Measurements from ENCODE around the gene CNOT6. TPM values are rescaled to one million over a fixed set of nuclear protein-coding genes. Genes with fewer than 3 reads are reported as not detected.
"Not testable (repeated sequence)": the region's sequence is repeated elsewhere in the genome, so short reads cannot be mapped to it uniquely, and the experiment has no call there.

CNOT6 gene
- total RNA-seq, 1 experiment from 2014 or later = 48.8 TPM

GRCh38 chr5:180527659-180528058, 33.5 kb downstream of the CNOT6 start:
- no TSS peak for BruUV-seq (replicated peaks)
- peaks cover 74% of the 10 kb centered on the region for H3K79me2 ChIP-seq (ENCODE audit: low read depth)
- H4K20me1 ChIP-seq (ENCODE audit: insufficient read depth) = peaks cover 53% of the 10 kb centered on the region
- intact Hi-C loops (cut with micrococcal nuclease; ENCODE audit: unreplicated experiment) = no loop called here
- no peak overlapping the region for H3K4me2 ChIP-seq
- H3K4me3 ChIP-seq = no peak overlapping the region
- H3K9me2 ChIP-seq (ENCODE audit: insufficient read depth) = no peaks in the 10 kb centered on the region
- H3K4me1 ChIP-seq (replicated peaks; ENCODE audit: insufficient read depth) = no peaks in the 10 kb centered on the region
- ChIA-PET CTCF (no interaction called here), POLR2A (ENCODE audit: unreplicated experiment) (no interaction called here)
- no peaks in the 10 kb centered on the region for H3K27me3 ChIP-seq (ENCODE audit: insufficient read depth, low read depth)
- no peak overlapping the region for H3K27ac ChIP-seq
- H2AFZ ChIP-seq = no peak overlapping the region
- no peaks in the 10 kb centered on the region for H3K9me3 ChIP-seq (ENCODE audit: insufficient read depth, low read depth)
- peaks cover 6% of the 10 kb centered on the region; the same call in 1 of the 2 replicates for H3K36me3 ChIP-seq (ENCODE audit: low read depth)
- no peaks in the 10 kb centered on the region for H3F3A ChIP-seq (ENCODE audit: insufficient read depth, low read depth)
- TF ChIP-seq EZH2 (IDR thresholded peaks at IDR 0.05; ENCODE audit: low read depth) (no peak), CTCF (conservative IDR thresholded peaks at IDR 0.05) (no peak)
- DNase-seq = no peak

GRCh38 chr5:180531036-180531585, 36.9 kb downstream of the CNOT6 start:
- peaks cover 33% of the 10 kb centered on the region for H4K20me1 ChIP-seq (ENCODE audit: insufficient read depth)
- H2AFZ ChIP-seq; H3K9me2 ChIP-seq (ENCODE audit: insufficient read depth); BruUV-seq (replicated peaks); H3F3A ChIP-seq (ENCODE audit: insufficient read depth, low read depth); H3K4me1 ChIP-seq (replicated peaks; ENCODE audit: insufficient read depth); H3K4me3 ChIP-seq; H3K4me2 ChIP-seq; DNase-seq; H3K36me3 ChIP-seq (ENCODE audit: low read depth); intact Hi-C loops (cut with micrococcal nuclease; ENCODE audit: unreplicated experiment); CTCF ChIA-PET; POLR2A ChIA-PET (ENCODE audit: unreplicated experiment); H3K9me3 ChIP-seq (ENCODE audit: insufficient read depth, low read depth); H3K27me3 ChIP-seq (ENCODE audit: insufficient read depth, low read depth); H3K27ac ChIP-seq: not testable (repeated sequence)
- H3K79me2 ChIP-seq (ENCODE audit: low read depth) = peaks cover 45% of the 10 kb centered on the region

- CTCF ChIA-PET = no interaction called here
- no peaks in the 10 kb centered on the region for H3K4me1 ChIP-seq (replicated peaks; ENCODE audit: insufficient read depth)
- BruUV-seq (replicated peaks) = no TSS peak
- no peak overlapping the region for H3K4me2 ChIP-seq
- POLR2A ChIA-PET (ENCODE audit: unreplicated experiment) = no interaction called here
- H2AFZ ChIP-seq = no peak overlapping the region
- peaks cover 44% of the 10 kb centered on the region for H3K79me2 ChIP-seq (ENCODE audit: low read depth)
- H3K27me3 ChIP-seq (ENCODE audit: insufficient read depth, low read depth) = no peaks in the 10 kb centered on the region
- no peaks in the 10 kb centered on the region for H3K9me2 ChIP-seq (ENCODE audit: insufficient read depth)
- DNase-seq = no peak
- no peaks in the 10 kb centered on the region for H3K9me3 ChIP-seq (ENCODE audit: insufficient read depth, low read depth)
- H4K20me1 ChIP-seq (ENCODE audit: insufficient read depth) = peaks cover 27% of the 10 kb centered on the region
- TF ChIP-seq EZH2 (IDR thresholded peaks at IDR 0.05; ENCODE audit: low read depth) (no peak), CTCF (conservative IDR thresholded peaks at IDR 0.05) (no peak)
- peaks cover 6% of the 10 kb centered on the region for H3K36me3 ChIP-seq (ENCODE audit: low read depth)
- H3F3A ChIP-seq (ENCODE audit: insufficient read depth, low read depth) = no peaks in the 10 kb centered on the region
- H3K27ac ChIP-seq = no peak overlapping the region
- H3K4me3 ChIP-seq = no peak overlapping the region
- intact Hi-C loops (cut with micrococcal nuclease; ENCODE audit: unreplicated experiment) = no loop called here
Measured at GRCh38 chr5:180532268-180532667, 38.1 kb downstream of the CNOT6 start.

- Histone ChIP-seq H3F3A (ENCODE audit: insufficient read depth, low read depth) (no peaks in the 10 kb centered on the region), H3K4me1 (replicated peaks; ENCODE audit: insufficient read depth) (no peaks in the 10 kb centered on the region), H3K9me3 (ENCODE audit: insufficient read depth, low read depth) (no peaks in the 10 kb centered on the region), H3K27me3 (ENCODE audit: insufficient read depth, low read depth) (no peaks in the 10 kb centered on the region), H3K79me2 (ENCODE audit: low read depth) (peaks cover 32% of the 10 kb centered on the region), H3K27ac (no peak overlapping the region), H3K36me3 (ENCODE audit: low read depth) (peaks cover 6% of the 10 kb centered on the region), H3K4me3 (no peak overlapping the region), H3K4me2 (no peak overlapping the region), H4K20me1 (ENCODE audit: insufficient read depth) (peaks cover 21% of the 10 kb centered on the region), H2AFZ (no peak overlapping the region), H3K9me2 (ENCODE audit: insufficient read depth) (no peaks in the 10 kb centered on the region)
- CTCF ChIA-PET = no interaction called here
- BruUV-seq (replicated peaks) = no TSS peak
- POLR2A ChIA-PET (ENCODE audit: unreplicated experiment) = no interaction called here
- intact Hi-C loops (cut with micrococcal nuclease; ENCODE audit: unreplicated experiment) = no loop called here
- DNase-seq = no peak
- TF ChIP-seq CTCF (conservative IDR thresholded peaks at IDR 0.05) (no peak), EZH2 (IDR thresholded peaks at IDR 0.05; ENCODE audit: low read depth) (no peak)
Measured at GRCh38 chr5:180533845-180534244, 39.7 kb downstream of the CNOT6 start.
